GM12878 (cell line): ENCODE results near the gene LPIN3. TPM values are rescaled to one million over a fixed set of nuclear protein-coding genes. Genes with fewer than 3 reads are reported as not detected.

Experiments
- ATAC-seq: fragments of 200-7000 bp; cut with Tn5 transposase; 3 replicates; pipeline ENCODE4 v1.9.1; 2020; ENCODE audit warnings: mild to moderate bottlenecking, moderate library complexity
- BruUV-seq: library from RNA; stranded (reverse); fragments of 400-500 nt; replicated peaks from 2 replicates; lab custom pipeline; 2021; lab: Mats Ljungman, UMichigan
- CTCF ChIA-PET: fragments of 300-600 bp; sonication (Branson Sonifier 250); formaldehyde crosslinking; extraction: SDS; loops from one replicate; lab custom pipeline; 2021; ENCODE audit warnings: inconsistent platforms; lab: Yijun Ruan, JAX
- POLR2A ChIA-PET: fragments of 350-600 bp; formaldehyde crosslinking; extraction: SDS; loops from one replicate; lab custom pipeline; 2021; ENCODE audit warnings: inconsistent platforms; lab: Charles Lee
- RAD21 ChIA-PET: fragments of 300-600 bp; sonication (Branson Sonifier 250); formaldehyde crosslinking; loops from one replicate; lab custom pipeline; 2023; ENCODE audit warnings: antibody characterized with exemption; ENCODE audit not compliant: unreplicated experiment; lab: Charles Lee
- SMC1A ChIA-PET: fragments of 300-600 bp; sonication (Branson Sonifier 250); formaldehyde crosslinking; loops from one replicate; lab custom pipeline; 2023; ENCODE audit not compliant: unreplicated experiment, uncharacterized antibody; lab: Charles Lee
- DNase-seq: peaks from one replicate; pipeline ENCODE4 v3.0.0-alpha.2; 2011; ENCODE audit warnings: low read depth, low spot score
- FAIRE-seq: peaks from 3 replicates; lab custom pipeline; 2011; peaks lifted over from hg19 to GRCh38; lab: Jason Lieb, UNC
- H2AFZ ChIP-seq: 2 replicates; pipeline ENCODE4 v1.6.0; 2011; ENCODE audit warnings: low read depth, low read length, control low read depth; ENCODE audit not compliant: control insufficient read depth
- H3K27ac ChIP-seq: 2 replicates; pipeline ENCODE4 v1.5.1; 2011; ENCODE audit warnings: control low read depth; ENCODE audit not compliant: control insufficient read depth, insufficient read depth
- H3K27me3 ChIP-seq, 2 experiments: replicated peaks in 1 of 2; 2 replicates each; pipeline versions ENCODE4 v1.6.0 to v1.6.1; 2011; ENCODE audit warnings: low read length in 1 of 2; ENCODE audit not compliant: control insufficient read depth in 2 of 2, insufficient read depth in 2 of 2
- H3K36me3 ChIP-seq, 2 experiments: 2 replicates each; pipeline ENCODE4 v1.5.1; 2011; ENCODE audit warnings: low read length in 1 of 2; ENCODE audit not compliant: control insufficient read depth in 2 of 2, insufficient read depth in 2 of 2
- H3K4me1 ChIP-seq: 2 replicates; pipeline ENCODE4 v1.6.1; 2011; ENCODE audit warnings: mild to moderate bottlenecking, low read length, moderate library complexity, mixed read lengths; ENCODE audit not compliant: control insufficient read depth, insufficient read depth
- H3K4me2 ChIP-seq: 2 replicates; pipeline ENCODE4 v1.6.0; 2011; ENCODE audit warnings: control low read depth; ENCODE audit not compliant: control insufficient read depth, insufficient read depth
- H3K4me3 ChIP-seq: fragments of 200-600 bp; sonication (generic); 2 replicates; pipeline ENCODE4 v1.5.1; 2016
- H3K79me2 ChIP-seq: 2 replicates; pipeline ENCODE4 v1.6.0; 2011; ENCODE audit warnings: low read length; ENCODE audit not compliant: control insufficient read depth, insufficient read depth
- H3K9ac ChIP-seq: 2 replicates; pipeline ENCODE4 v1.8.0; 2011; ENCODE audit warnings: low read length, control low read depth, mixed read lengths; ENCODE audit not compliant: control insufficient read depth, insufficient read depth
- H3K9me3 ChIP-seq: replicated peaks from 3 replicates; pipeline ENCODE4 v1.5.1; 2011; ENCODE audit warnings: mild to moderate bottlenecking, low read length; ENCODE audit not compliant: control insufficient read depth, insufficient read depth
- H4K20me1 ChIP-seq: 2 replicates; pipeline ENCODE4 v1.6.0; 2011; ENCODE audit not compliant: control insufficient read depth, insufficient read depth
- BCL11A ChIP-seq: IDR thresholded peaks from 2 replicates; pipeline ENCODE4 v1.6.1; 2011; ENCODE audit warnings: low read depth, low read length
- CBX3 ChIP-seq: fragments of 200-600 bp; sonication (generic); IDR thresholded peaks from 2 replicates; pipeline ENCODE4 v1.6.1; 2016; ENCODE audit warnings: low read depth, borderline replicate concordance
- CREB1 ChIP-seq: IDR thresholded peaks from 2 replicates; pipeline ENCODE4 v1.6.1; 2012; ENCODE audit warnings: low read depth, mild to moderate bottlenecking, inconsistent platforms
- E4F1 ChIP-seq: fragments of 450-650 bp; IDR thresholded peaks from 2 replicates; pipeline ENCODE4 v1.6.1; 2018; ENCODE audit warnings: borderline replicate concordance, mild to moderate bottlenecking; ENCODE audit not compliant: partially characterized antibody
- HCFC1 ChIP-seq: fragments of 150-350 bp; IDR thresholded peaks from 2 replicates; pipeline ENCODE4 v1.6.1; 2014; ENCODE audit warnings: low read length
- IRF4 ChIP-seq: IDR thresholded peaks from 2 replicates; pipeline ENCODE4 v1.6.1; 2011; ENCODE audit warnings: low read depth, low read length
- KDM1A ChIP-seq: fragments of 200-600 bp; sonication (generic); IDR thresholded peaks from 2 replicates; pipeline ENCODE4 v1.6.1; 2016; ENCODE audit warnings: borderline replicate concordance
- MTA2 ChIP-seq: fragments of 450-650 bp; IDR thresholded peaks from 2 replicates; pipeline ENCODE4 v1.6.1; 2016; ENCODE audit warnings: low read depth, mild to moderate bottlenecking, moderate library complexity
- MYB ChIP-seq: fragments of 150-350 bp; IDR thresholded peaks from 2 replicates; pipeline ENCODE4 v1.6.1; 2014; ENCODE audit warnings: mild to moderate bottlenecking, low read depth, low read length, borderline replicate concordance
- PML ChIP-seq: IDR thresholded peaks from 2 replicates; pipeline ENCODE4 v1.6.1; 2012; ENCODE audit warnings: low read length, inconsistent platforms
- POLR2A ChIP-seq: IDR thresholded peaks from 2 replicates; pipeline ENCODE4 v1.6.1; 2011; ENCODE audit warnings: low read depth, mild to moderate bottlenecking, low read length
- POLR2AphosphoS5 ChIP-seq: IDR thresholded peaks from 2 replicates; pipeline ENCODE4 v1.6.1; 2011; ENCODE audit warnings: mild to moderate bottlenecking, low read length, inconsistent platforms
- SMAD1 ChIP-seq: fragments of 450-650 bp; IDR thresholded peaks from 2 replicates; pipeline ENCODE4 v1.6.1; 2018; ENCODE audit warnings: mild to moderate bottlenecking, low read depth; ENCODE audit not compliant: partially characterized antibody
- WGBS: methylation state at CpG from one replicate; pipeline ENCODE4 v1.1.6; 2016; ENCODE audit warnings: low lambda C conversion rate; ENCODE audit not compliant: insufficient replicate concordance, insufficient coverage; ENCODE audit errors: missing lambda C conversion rate; 5-methylcytosine and 5-hydroxymethylcytosine counted together
- in situ Hi-C: fragments of 300-500 bp; cut with MboI; formaldehyde crosslinking; loops from 9 replicates; pipeline ENCODE4 v1.14.3; 2018; ENCODE audit warnings: mixed read lengths
- intact Hi-C: fragments of 100-400 bp; cut with micrococcal nuclease; formaldehyde crosslinking; loops from one replicate; pipeline ENCODE4 v1.14.2; 2022; ENCODE audit not compliant: unreplicated experiment
- polyA plus RNA-seq, 11 experiments: library from polyadenylated mRNA; depleted of rRNA in 4 of 11; unstranded in 6 of 11; stranded (reverse) in 5 of 11; fragments of >200 nt; fragmentation: Nextera tagmentation in 4 of 11; fragmentation: Illumina TruSeq in 1 of 11; extraction: Ambion mirVana in 4 of 11; extraction: Trizol in 1 of 11; gene quantifications; 1 replicate in 1 of 11; 2 replicates in 10 of 11; pipeline versions ENCODE4 v1.2.1 to v1.2.3, GENCODE V29; 2011 to 2016; ENCODE audit warnings: inconsistent platforms in 2 of 11, missing spikeins in 2 of 11, low read depth in 1 of 11
- total RNA-seq, 4 experiments: library from RNA; depleted of rRNA in 3 of 4; stranded (reverse); fragments of >200 nt in 3 of 4; fragmentation: Illumina TruSeq in 1 of 4; extraction: Trizol in 1 of 4; gene quantifications; 2 replicates each; pipeline versions ENCODE4 v1.2.1 to v1.2.3, GENCODE V29; 2013 to 2021
- TF ChIP-seq, protein P1 (sequence below): IDR thresholded peaks from 2 replicates; pipeline ENCODE4 v1.6.1; 2011; ENCODE audit warnings: low read depth, mild to moderate bottlenecking, low read length, moderate library complexity, borderline replicate concordance; ENCODE audit errors: extremely low read depth
- TF ChIP-seq, protein P2 (sequence below): fragments of 450-650 bp; IDR thresholded peaks from 2 replicates; pipeline ENCODE4 v1.6.1; 2017; ENCODE audit warnings: mild to moderate bottlenecking, moderate library complexity

The LPIN3 gene
- total and polyA plus RNA-seq, 10 of the 15 experiments (the other 5 are each of a cell fraction or from before 2014, with no cell fraction given), result 0.13 to 1.3 (median 0.51) TPM

DNA sequence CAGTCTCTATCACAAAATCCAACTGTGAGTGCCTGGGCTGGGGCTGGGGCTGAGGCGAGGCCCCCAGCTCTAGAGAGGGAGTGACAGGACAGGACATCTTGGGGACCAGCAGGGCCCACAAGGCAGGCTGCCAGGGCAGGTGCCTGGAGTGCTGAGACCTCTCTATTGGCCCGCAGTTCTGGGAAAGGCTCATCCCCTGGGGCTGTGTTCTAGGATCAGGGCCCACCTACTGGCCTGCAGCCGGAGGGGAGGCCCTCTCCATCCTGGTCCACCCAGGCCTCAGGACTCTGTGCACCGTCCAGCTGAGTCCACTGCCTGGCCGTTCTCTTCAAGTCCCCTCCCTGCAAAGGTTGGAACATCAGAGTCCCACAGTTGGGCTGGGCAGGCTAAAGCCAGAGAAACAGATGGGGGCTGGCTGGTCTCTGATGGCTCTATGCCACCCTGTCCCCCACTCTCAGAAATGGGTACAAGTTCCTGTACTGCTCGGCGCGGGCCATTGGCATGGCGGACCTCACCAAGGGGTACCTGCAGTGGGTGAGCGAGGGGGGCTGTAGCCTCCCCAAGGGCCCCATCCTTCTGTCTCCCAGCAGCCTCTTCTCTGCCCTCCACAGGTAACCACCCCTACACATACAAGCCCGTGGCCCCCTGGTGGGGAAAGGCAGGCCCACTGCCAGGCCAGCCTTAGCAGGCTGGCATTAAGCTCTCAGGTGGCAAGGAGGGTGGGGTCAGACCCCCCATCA, 17.0 kb downstream of the LPIN3 start:
- Histone ChIP-seq H3K79me2 (no peaks in the 10 kb centered on the region), H3K4me3 (no peak overlapping the region), H3K4me1 (no peaks in the 10 kb centered on the region), H3K36me3 (no peaks in the 10 kb centered on the region), H3K9me3 (no peaks in the 10 kb centered on the region), H3K27me3 (no peaks in the 10 kb centered on the region; a peak in 1 of 4 replicates), H3K27ac (no peak overlapping the region), H3K9ac (no peak overlapping the region), H3K4me2 (no peak overlapping the region), H2AFZ (no peak overlapping the region), H4K20me1 (no peaks in the 10 kb centered on the region)
- ATAC-seq, result peak; percentile 29; the same call in 2 of the 3 replicates
- RAD21 ChIA-PET, result no interaction called here
- FAIRE-seq, result no peak
- POLR2A ChIA-PET, result no interaction called here
- no peak for DNase-seq
- in situ Hi-C loops, result no loop called here
- CTCF ChIA-PET, result interaction anchor here (0.7 kb wide), 1 partner anchor 10 kb away, joined by 4 read pairs; no protein-coding TSS in a partner anchor
- SMC1A ChIA-PET, result no interaction called here
- intact Hi-C loops, result no loop called here
- 39% methylated on average over 10 of the region's 11 CpGs for WGBS
- no TSS peak for BruUV-seq
- TF ChIP-seq HCFC1 (no peak), SMAD1 (no peak), E4F1 (no peak), CREB1 (no peak), KDM1A (no peak), MTA2 (no peak), CBX3 (no peak), PML (no peak), IRF4 (no peak), POLR2A (no peak), POLR2AphosphoS5 (no peak), MYB (no peak), BCL11A (no peak)
- TF ChIP-seq, protein P1, sequence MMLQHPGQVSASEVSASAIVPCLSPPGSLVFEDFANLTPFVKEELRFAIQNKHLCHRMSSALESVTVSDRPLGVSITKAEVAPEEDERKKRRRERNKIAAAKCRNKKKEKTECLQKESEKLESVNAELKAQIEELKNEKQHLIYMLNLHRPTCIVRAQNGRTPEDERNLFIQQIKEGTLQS, result no peak
- TF ChIP-seq, protein P2, sequence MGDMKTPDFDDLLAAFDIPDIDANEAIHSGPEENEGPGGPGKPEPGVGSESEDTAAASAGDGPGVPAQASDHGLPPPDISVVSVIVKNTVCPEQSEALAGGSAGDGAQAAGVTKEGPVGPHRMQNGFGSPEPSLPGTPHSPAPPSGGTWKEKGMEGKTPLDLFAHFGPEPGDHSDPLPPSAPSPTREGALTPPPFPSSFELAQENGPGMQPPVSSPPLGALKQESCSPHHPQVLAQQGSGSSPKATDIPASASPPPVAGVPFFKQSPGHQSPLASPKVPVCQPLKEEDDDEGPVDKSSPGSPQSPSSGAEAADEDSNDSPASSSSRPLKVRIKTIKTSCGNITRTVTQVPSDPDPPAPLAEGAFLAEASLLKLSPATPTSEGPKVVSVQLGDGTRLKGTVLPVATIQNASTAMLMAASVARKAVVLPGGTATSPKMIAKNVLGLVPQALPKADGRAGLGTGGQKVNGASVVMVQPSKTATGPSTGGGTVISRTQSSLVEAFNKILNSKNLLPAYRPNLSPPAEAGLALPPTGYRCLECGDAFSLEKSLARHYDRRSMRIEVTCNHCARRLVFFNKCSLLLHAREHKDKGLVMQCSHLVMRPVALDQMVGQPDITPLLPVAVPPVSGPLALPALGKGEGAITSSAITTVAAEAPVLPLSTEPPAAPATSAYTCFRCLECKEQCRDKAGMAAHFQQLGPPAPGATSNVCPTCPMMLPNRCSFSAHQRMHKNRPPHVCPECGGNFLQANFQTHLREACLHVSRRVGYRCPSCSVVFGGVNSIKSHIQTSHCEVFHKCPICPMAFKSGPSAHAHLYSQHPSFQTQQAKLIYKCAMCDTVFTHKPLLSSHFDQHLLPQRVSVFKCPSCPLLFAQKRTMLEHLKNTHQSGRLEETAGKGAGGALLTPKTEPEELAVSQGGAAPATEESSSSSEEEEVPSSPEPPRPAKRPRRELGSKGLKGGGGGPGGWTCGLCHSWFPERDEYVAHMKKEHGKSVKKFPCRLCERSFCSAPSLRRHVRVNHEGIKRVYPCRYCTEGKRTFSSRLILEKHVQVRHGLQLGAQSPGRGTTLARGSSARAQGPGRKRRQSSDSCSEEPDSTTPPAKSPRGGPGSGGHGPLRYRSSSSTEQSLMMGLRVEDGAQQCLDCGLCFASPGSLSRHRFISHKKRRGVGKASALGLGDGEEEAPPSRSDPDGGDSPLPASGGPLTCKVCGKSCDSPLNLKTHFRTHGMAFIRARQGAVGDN, result no peak
